BLaER1 treated with 17β-estradiol and CSF1 and Interleukin-3, amounts not matched to agents 10 nM and 100 nM (cell line): ENCODE data around the gene RSAD1.

ENCODE experiments used
- H3K27ac ChIP-seq, 11 experiments: shearing (Covaris generic); formaldehyde crosslinking; 2 replicates each; pipeline ENCODE4 v1.8.1; 2022
- H3K27me3 ChIP-seq, 11 experiments: shearing (Covaris generic); formaldehyde crosslinking; 2 replicates each; pipeline ENCODE4 v1.8.1; 2022
- H3K36me3 ChIP-seq, 11 experiments: shearing (Covaris generic); formaldehyde crosslinking; 2 replicates each; pipeline ENCODE4 v1.8.1; 2022
- H3K4me1 ChIP-seq, 10 experiments: shearing (Covaris generic); formaldehyde crosslinking; 2 replicates each; pipeline ENCODE4 v1.8.1; 2022
- H3K4me2 ChIP-seq, 11 experiments: shearing (Covaris generic); formaldehyde crosslinking; 2 replicates each; pipeline ENCODE4 v1.8.1; 2022
- H3K4me3 ChIP-seq, 10 experiments: shearing (Covaris generic); formaldehyde crosslinking; 2 replicates each; pipeline ENCODE4 v1.8.1; 2022
- H3K9ac ChIP-seq, 11 experiments: shearing (Covaris generic); formaldehyde crosslinking; 2 replicates each; pipeline ENCODE4 v1.8.1; 2022
- H3K9me3 ChIP-seq, 11 experiments: shearing (Covaris generic); formaldehyde crosslinking; replicated peaks in 1 of 11; 2 replicates each; pipeline ENCODE4 v1.8.1; 2022
- H4K20me1 ChIP-seq, 11 experiments: shearing (Covaris generic); formaldehyde crosslinking; 2 replicates each; pipeline ENCODE4 v1.8.1; 2022
- Cebpa-rat ChIP-seq, 11 experiments: shearing (Covaris generic); IDR thresholded peaks; 2 replicates each; pipeline ENCODE4 v1.8.1; 2022

The RSAD1 gene

GRCh38 chr17:50452630-50453300 lies 25.9 kb upstream of the RSAD1 start:
- H3K4me1 ChIP-seq, result peaks cover 26 to 57% (median 48%) of the 10 kb centered on the region in 10 experiments
- H3K9ac ChIP-seq, result peak overlapping the region in 8 of 11 experiments; percentile 20 to 72 (median 66); a peak in 14 of 22 replicates
- peak overlapping the region; percentile 56 to 97 (median 88) for H3K4me2 ChIP-seq
- peak overlapping the region in 9 of 11 experiments; percentile 58 to 87 (median 82); a peak in 18 of 22 replicates for H3K27ac ChIP-seq
- peaks cover 0 to 33% (median 0%) of the 10 kb centered on the region in 11 experiments; a peak in 2 of 22 replicates for H4K20me1 ChIP-seq
- H3K9me3 ChIP-seq, result no peaks in the 10 kb centered on the region
- peak overlapping the region in 6 of 10 experiments; percentile 10 to 37 (median 32); a peak in 8 of 20 replicates for H3K4me3 ChIP-seq
- H3K36me3 ChIP-seq, result peaks cover 0 to 23% (median 0%) of the 10 kb centered on the region in 11 experiments; a peak in 2 of 22 replicates
- H3K27me3 ChIP-seq, result no peaks in the 10 kb centered on the region
- TF ChIP-seq Cebpa-rat (IDR thresholded peaks at IDR 0.05), result peak in 2 of 11 experiments; percentile 19 to 57; a peak in 2 of 22 replicates

GRCh38 chr17:50453901-50454300 lies 24.8 kb upstream of the RSAD1 start:
- Histone ChIP-seq H3K4me1 (peaks cover 36 to 68% (median 59%) of the 10 kb centered on the region in 10 experiments), H3K9ac (no peak overlapping the region), H3K9me3 (no peaks in the 10 kb centered on the region), H3K27ac (peak overlapping the region in 8 of 11 experiments; percentile 73 to 87 (median 82); a peak in 16 of 22 replicates), H3K4me2 (peak overlapping the region; percentile 10 to 97 (median 88); a peak in 20 of 22 replicates), H3K4me3 (no peak overlapping the region), H3K36me3 (peaks cover 0 to 19% (median 0%) of the 10 kb centered on the region in 11 experiments; a peak in 2 of 22 replicates), H3K27me3 (no peaks in the 10 kb centered on the region), H4K20me1 (peaks cover 0 to 40% (median 0%) of the 10 kb centered on the region in 11 experiments; a peak in 2 of 22 replicates)
- no peak for TF ChIP-seq Cebpa-rat (IDR thresholded peaks at IDR 0.05)

DNA sequence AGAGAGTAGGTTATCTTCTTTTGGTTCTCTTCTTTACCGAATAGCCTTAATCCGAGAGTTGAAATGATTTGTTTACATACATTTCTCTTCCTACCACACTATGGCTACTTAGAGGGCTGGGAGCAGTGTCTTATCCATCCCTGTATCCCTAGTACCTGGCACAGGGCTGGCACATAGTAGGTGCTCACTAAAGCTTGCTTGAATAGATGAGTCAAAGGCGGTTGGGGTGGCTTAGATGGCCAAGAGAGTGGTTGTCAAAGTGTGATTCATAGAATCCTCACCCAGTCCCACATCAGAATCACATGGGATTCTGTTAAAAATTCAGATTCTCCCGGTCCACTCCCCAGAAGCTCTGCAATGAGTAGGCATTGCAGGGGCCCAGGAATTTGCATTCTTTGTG lies 21.0 kb upstream of the RSAD1 start:
- Histone ChIP-seq H3K9me3 (no peaks in the 10 kb centered on the region), H3K27ac (no peak overlapping the region), H4K20me1 (peaks cover 0 to 36% (median 0%) of the 10 kb centered on the region in 11 experiments; a peak in 2 of 22 replicates), H3K4me1 (peaks cover 40 to 58% (median 49%) of the 10 kb centered on the region in 10 experiments), H3K9ac (no peak overlapping the region), H3K4me3 (no peak overlapping the region), H3K4me2 (peak overlapping the region in 5 of 11 experiments; percentile 27 to 60 (median 47); a peak in 2 of 22 replicates), H3K36me3 (peaks cover 0 to 36% (median 0%) of the 10 kb centered on the region in 11 experiments; a peak in 5 of 22 replicates), H3K27me3 (no peaks in the 10 kb centered on the region)
- no peak for TF ChIP-seq Cebpa-rat (IDR thresholded peaks at IDR 0.05)

GRCh38 chr17:50458270-50458669 lies 20.4 kb upstream of the RSAD1 start:
- H3K27me3 ChIP-seq, result no peaks in the 10 kb centered on the region
- peaks cover 0 to 43% (median 0%) of the 10 kb centered on the region in 11 experiments; a peak in 5 of 22 replicates for H3K36me3 ChIP-seq
- H3K4me3 ChIP-seq, result no peak overlapping the region
- H3K9me3 ChIP-seq, result no peaks in the 10 kb centered on the region
- H3K27ac ChIP-seq, result 0 out of 22 replicates have a peak overlapping the region, but pooled peaks of 2 of the 11 experiments have one; percentile 2 to 9
- peaks cover 34 to 52% (median 43%) of the 10 kb centered on the region in 10 experiments for H3K4me1 ChIP-seq
- peaks cover 0 to 36% (median 0%) of the 10 kb centered on the region in 11 experiments; a peak in 2 of 22 replicates for H4K20me1 ChIP-seq
- no peak for TF ChIP-seq Cebpa-rat (IDR thresholded peaks at IDR 0.05)
- peak overlapping the region; percentile 27 to 76 (median 55); a peak in 18 of 22 replicates for H3K4me2 ChIP-seq
- H3K9ac ChIP-seq, result no peak overlapping the region

DNA sequence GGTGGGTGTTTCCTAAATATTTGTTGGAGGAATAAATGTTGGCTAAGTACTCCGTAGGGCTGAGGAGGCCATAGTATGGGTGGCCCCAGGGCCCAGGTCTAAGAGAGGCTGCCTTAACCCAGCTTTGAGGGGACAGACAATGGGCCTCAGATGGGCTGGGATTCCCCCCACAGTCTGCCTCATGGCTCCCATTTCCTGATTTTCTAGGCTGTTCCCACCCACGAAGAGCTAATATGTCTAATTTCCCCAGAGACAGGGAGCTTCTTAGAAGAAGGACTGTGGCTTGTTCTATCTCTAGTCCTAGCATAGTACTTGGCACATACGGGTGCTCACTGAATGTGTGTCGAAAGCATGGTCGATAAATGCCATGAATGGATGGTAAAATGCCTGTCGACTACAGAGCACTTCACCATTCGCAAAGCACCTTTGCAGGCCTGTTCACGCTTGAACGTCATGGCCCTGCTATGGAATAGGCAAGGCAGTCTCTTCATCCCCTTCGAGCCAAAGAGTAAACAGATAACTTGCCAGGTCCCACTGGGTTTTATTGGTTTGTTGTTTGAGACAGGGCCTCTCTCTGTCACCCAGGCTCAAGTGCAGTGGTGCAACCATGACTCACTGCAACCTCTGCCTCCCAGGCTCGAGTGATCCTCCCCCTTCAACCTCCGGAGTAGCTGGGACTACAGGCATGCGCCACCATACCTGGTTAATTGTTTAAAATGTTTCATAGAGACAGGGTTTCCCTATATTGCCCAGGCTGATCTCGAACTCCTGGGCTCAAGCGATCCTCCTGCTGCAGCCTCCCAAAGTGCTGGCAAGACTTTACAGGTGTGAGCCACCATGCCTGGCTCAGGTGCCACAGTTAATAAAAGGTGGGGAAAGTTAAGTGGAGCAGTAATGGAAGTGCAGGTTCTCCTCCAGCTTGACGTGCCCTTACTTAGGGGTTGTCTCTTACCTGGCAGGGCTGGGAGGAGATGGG lies 19.7 kb upstream of the RSAD1 start:
- Histone ChIP-seq H3K9ac (0 out of 22 replicates have a peak overlapping the region, but pooled peaks of 1 of the 11 experiments have one; percentile 7), H4K20me1 (peaks cover 0 to 30% (median 0%) of the 10 kb centered on the region in 11 experiments; a peak in 2 of 22 replicates), H3K27ac (0 out of 22 replicates have a peak overlapping the region, but pooled peaks of 3 of the 11 experiments have one; percentile 3 to 12 (median 9)), H3K4me3 (no peak overlapping the region), H3K27me3 (no peaks in the 10 kb centered on the region), H3K9me3 (no peaks in the 10 kb centered on the region), H3K4me2 (peak overlapping the region; percentile 27 to 76 (median 55); a peak in 21 of 22 replicates), H3K36me3 (peaks cover 0 to 44% (median 0%) of the 10 kb centered on the region in 11 experiments; a peak in 5 of 22 replicates), H3K4me1 (peaks cover 26 to 44% (median 35%) of the 10 kb centered on the region in 10 experiments)
- no peak for TF ChIP-seq Cebpa-rat (IDR thresholded peaks at IDR 0.05)

DNA sequence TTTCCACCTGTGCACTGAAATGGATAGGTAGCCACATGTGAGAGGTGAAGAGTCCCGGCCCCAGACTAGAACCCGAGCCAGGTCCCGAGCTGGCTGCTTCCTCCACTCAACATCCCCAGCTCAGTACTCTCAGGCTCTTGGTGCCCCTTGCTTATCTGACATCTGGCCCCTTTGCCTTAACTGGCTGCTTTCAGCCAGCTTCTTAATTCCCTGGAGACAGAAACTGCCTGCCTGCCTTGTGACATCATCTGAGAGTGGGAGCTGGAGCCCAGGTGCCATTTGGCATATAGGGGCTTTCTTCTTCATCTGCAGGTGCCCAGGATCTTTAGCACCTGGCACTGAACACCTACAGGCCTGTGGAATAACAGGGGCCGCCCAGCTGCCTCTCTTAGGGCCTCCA lies 18.9 kb upstream of the RSAD1 start:
- no peaks in the 10 kb centered on the region for H3K9me3 ChIP-seq
- TF ChIP-seq Cebpa-rat (IDR thresholded peaks at IDR 0.05), result no peak
- H3K9ac ChIP-seq, result peak overlapping the region in 1 of 11 experiments; percentile 47; a peak in 2 of 22 replicates
- H3K27ac ChIP-seq, result 0 out of 22 replicates have a peak overlapping the region, but pooled peaks of 2 of the 11 experiments have one; percentile 4 to 13
- H3K4me1 ChIP-seq, result peaks cover 23 to 37% (median 31%) of the 10 kb centered on the region in 10 experiments
- H3K4me3 ChIP-seq, result no peak overlapping the region
- H3K27me3 ChIP-seq, result no peaks in the 10 kb centered on the region
- H3K4me2 ChIP-seq, result peak overlapping the region in 9 of 11 experiments; percentile 39 to 76 (median 55); a peak in 15 of 22 replicates
- H3K36me3 ChIP-seq, result peaks cover 0 to 44% (median 0%) of the 10 kb centered on the region in 11 experiments; a peak in 4 of 22 replicates
- H4K20me1 ChIP-seq, result peaks cover 0 to 24% (median 0%) of the 10 kb centered on the region in 11 experiments; a peak in 2 of 22 replicates

GRCh38 chr17:50460831-50461526 lies 17.7 kb upstream of the RSAD1 start:
- peaks cover 18 to 26% (median 24%) of the 10 kb centered on the region in 10 experiments for H3K4me1 ChIP-seq
- no peak overlapping the region for H3K9ac ChIP-seq
- H3K4me3 ChIP-seq, result no peak overlapping the region
- no peak overlapping the region for H3K4me2 ChIP-seq
- H3K9me3 ChIP-seq, result no peaks in the 10 kb centered on the region
- peaks cover 0 to 14% (median 0%) of the 10 kb centered on the region in 11 experiments; a peak in 2 of 22 replicates for H4K20me1 ChIP-seq
- TF ChIP-seq Cebpa-rat (IDR thresholded peaks at IDR 0.05), result no peak
- no peaks in the 10 kb centered on the region for H3K27me3 ChIP-seq
- H3K27ac ChIP-seq, result peak overlapping the region in 1 of 11 experiments; percentile 4; a peak in 1 of 22 replicates
- H3K36me3 ChIP-seq, result peaks cover 0 to 43% (median 0%) of the 10 kb centered on the region in 11 experiments; a peak in 4 of 22 replicates
